Adrenal gland (tissue), 12 donors: Measurements from ENCODE around the gene ABHD15. TPM values are rescaled to one million over a fixed set of nuclear protein-coding genes. Genes with fewer than 3 reads are reported as not detected.

Experiments used
- DNase-seq, 7 donors: peaks; one replicate each; pipeline ENCODE4 v3.0.0-alpha.2; 2019 to 2020
- H3K27ac ChIP-seq, 5 donors: fragments of 200-600 bp; sonication (generic) in 4 of 5; 1 replicate in 3 of 5; 2 replicates in 2 of 5; pipeline versions ENCODE4 v1.5.1 to v1.8.0; 2016 to 2020; ENCODE audit warnings: mild to moderate bottlenecking in 1 of 5
- H3K27me3 ChIP-seq: fragments of 200-600 bp; 2 replicates; pipeline ENCODE4 v1.8.0; 2021
- H3K36me3 ChIP-seq, 2 donors: fragments of 200-600 bp; replicated peaks in 1 of 2; 1 replicate in 1 of 2; 2 replicates in 1 of 2; pipeline versions ENCODE4 v1.5.1 to v1.8.0; 2018 to 2022
- H3K4me1 ChIP-seq, 2 donors: fragments of 200-600 bp; replicated peaks in 1 of 2; 1 replicate in 1 of 2; 2 replicates in 1 of 2; pipeline versions ENCODE4 v1.5.1 to v1.8.0; 2018 to 2021
- H3K4me3 ChIP-seq, 4 donors: fragments of 200-600 bp; sonication (generic) in 3 of 4; one replicate each; pipeline ENCODE4 v1.5.1; 2016 to 2018
- H3K9me3 ChIP-seq, 3 donors: fragments of 200-600 bp; sonication (generic) in 1 of 3; replicated peaks in 1 of 3; 1 replicate in 2 of 3; 2 replicates in 1 of 3; pipeline versions ENCODE4 v1.5.1 to v1.8.0; 2016 to 2021
- CTCF ChIP-seq, 6 experiments: fragments of 450-650 bp in 4 of 6; fragments of 200-600 bp in 2 of 6; sonication (generic) in 1 of 6; IDR thresholded peaks; 1 replicate in 5 of 6; 2 replicates in 1 of 6; pipeline versions ENCODE4 v1.5.1 to v1.8.0; 2016 to 2021; ENCODE audit warnings: antibody characterized with exemption in 6 of 6, mild to moderate bottlenecking in 2 of 6, moderate library complexity in 1 of 6
- POLR2A ChIP-seq, 2 donors: fragments of 450-650 bp; IDR thresholded peaks; one replicate each; pipeline ENCODE4 v1.6.1; 2017; ENCODE audit warnings: antibody characterized with exemption in 2 of 2, mild to moderate bottlenecking in 2 of 2, moderate library complexity in 1 of 2
- WGBS, 4 donors: extraction: QIAGEN DNeasy Blood & Tissue Kit in 2 of 4; methylation state at CpG; one replicate each; pipeline versions ENCODE4 v1.1.5 to v1.1.7; 2013 to 2017; 5-methylcytosine and 5-hydroxymethylcytosine counted together
- intact Hi-C, 2 donors: fragments of 100-400 bp; cut with DNase I; formaldehyde crosslinking; loops; one replicate each; pipeline versions ENCODE4 v1.14.1 to v1.15.0; 2022 to 2023
- polyA plus RNA-seq, 3 donors: library from polyadenylated mRNA; stranded (reverse); fragments of 200-250 nt in 2 of 3; fragments of 350-450 nt in 1 of 3; fragmentation: Illumina TruSeq in 1 of 3; extraction: RNeasy Lipid Tissue Mini Kit (QIAGEN cat#74804) in 1 of 3; gene quantifications; one replicate each; pipeline ENCODE4 v1.2.3, GENCODE V29; 2013 to 2014
- total RNA-seq, 9 donors: library from RNA; depleted of rRNA in 4 of 9; stranded (reverse); fragments of >200 nt in 4 of 9; fragments of 120-200 nt in 1 of 9; fragmentation: NEBNext Ultra II Directional in 1 of 9; extraction: Animal tissue kit (Norgen Biotek cat#: 25700) in 1 of 9; gene quantifications; one replicate each; pipeline versions ENCODE4 v1.1.0 to v1.2.4, GENCODE V29; 2013 to 2023
- donor health status: healthy with polysubstance abuse.
- donor health status: Bipolar disorder and iron deficiency.
- donor health status: DM: yes; HTN: yes; CAD: no.
- donor health status: DM: no; HTN: no; CAD: no.
- donor health status: DM: no; HTN: no; CAD: no.
- donor health status: DM: yes; HTN: yes; CAD: no.

The ABHD15 gene
- total and polyA plus RNA-seq, 12 donors, result 2.9 to 11.1 (median 6.2) TPM

- Histone ChIP-seq H3K36me3 (peaks cover 0 to 15% of the 10 kb centered on the region in 2 donors), H3K9me3 (no peaks in the 10 kb centered on the region), H3K4me1 (peaks cover 15 to 24% of the 10 kb centered on the region in 2 donors), H3K4me3 (peak overlapping the region in 1 of 4 donors; percentile 26), H3K27ac (peak overlapping the region in 3 of 5 donors; percentile 16 to 73 (median 60)), H3K27me3 (no peaks in the 10 kb centered on the region)
- WGBS, 4 donors, result 64 to 80% (median 73%) methylated on average over 5 to 8 of the region's 8 CpGs
- TF ChIP-seq POLR2A (IDR thresholded peaks at IDR 0.05) (peak in 1 of 2 donors; percentile 36), CTCF (IDR thresholded peaks at IDR 0.05) (no peak)
- peak in 3 of 7 donors; percentile 18 to 28 (median 23) for DNase-seq
- intact Hi-C loops, result no loop called here
Observed at GRCh38 chr17:29585080-29585751, 18.4 kb upstream of the ABHD15 start.

DNA sequence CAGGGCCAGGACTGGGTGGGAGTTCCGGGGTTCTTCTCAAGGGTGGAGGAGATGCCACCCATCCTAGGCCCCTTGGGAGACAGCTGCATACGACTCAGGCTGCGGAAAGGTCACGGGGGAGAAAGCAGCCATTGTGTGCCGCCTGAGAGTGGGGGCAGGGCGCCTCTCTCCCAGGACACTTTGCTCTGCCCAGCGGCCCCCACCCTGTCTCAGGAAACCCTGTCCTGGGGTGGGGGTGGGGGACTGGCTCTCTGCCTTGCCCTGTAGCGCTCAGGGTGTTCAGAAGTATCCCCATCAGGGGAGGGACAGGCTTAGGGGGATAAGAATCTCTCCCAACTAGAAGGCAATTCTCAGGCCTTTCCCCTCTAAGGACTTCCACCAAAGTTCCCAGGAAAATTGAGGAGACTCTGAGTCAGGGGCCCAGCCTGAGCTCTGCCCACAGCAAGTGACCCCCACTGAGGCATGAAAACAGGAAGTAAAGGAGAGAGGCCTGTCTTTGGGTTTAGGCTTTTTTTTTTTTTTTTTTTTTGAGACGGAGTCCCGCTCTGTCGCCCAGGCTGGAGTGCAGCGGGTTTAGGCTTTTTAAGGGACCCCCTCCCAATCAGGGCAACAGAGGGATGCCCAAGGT is 17.7 kb upstream of the ABHD15 start:
- TF ChIP-seq CTCF (IDR thresholded peaks at IDR 0.05), result no peak
- TF ChIP-seq POLR2A (IDR thresholded peaks at IDR 0.05), result no peak
- Histone ChIP-seq H3K27me3 (no peaks in the 10 kb centered on the region), H3K4me1 (peaks cover 9 to 18% of the 10 kb centered on the region in 2 donors), H3K9me3 (no peaks in the 10 kb centered on the region), H3K4me3 (no peak overlapping the region), H3K36me3 (peaks cover 0 to 17% of the 10 kb centered on the region in 2 donors), H3K27ac (peak overlapping the region in 2 of 5 donors; percentile 60 to 73)
- peak in 3 of 7 donors; percentile 14 to 18 (median 17) for DNase-seq
- 77 to 91% (median 87%) methylated on average over 9 to 12 of the region's 12 CpGs for WGBS, 4 donors
- intact Hi-C loops, result loop anchor here in 1 of 2 donors (5.0 kb wide), 1 partner anchor 33 kb away; no protein-coding TSS in a partner anchor

DNA sequence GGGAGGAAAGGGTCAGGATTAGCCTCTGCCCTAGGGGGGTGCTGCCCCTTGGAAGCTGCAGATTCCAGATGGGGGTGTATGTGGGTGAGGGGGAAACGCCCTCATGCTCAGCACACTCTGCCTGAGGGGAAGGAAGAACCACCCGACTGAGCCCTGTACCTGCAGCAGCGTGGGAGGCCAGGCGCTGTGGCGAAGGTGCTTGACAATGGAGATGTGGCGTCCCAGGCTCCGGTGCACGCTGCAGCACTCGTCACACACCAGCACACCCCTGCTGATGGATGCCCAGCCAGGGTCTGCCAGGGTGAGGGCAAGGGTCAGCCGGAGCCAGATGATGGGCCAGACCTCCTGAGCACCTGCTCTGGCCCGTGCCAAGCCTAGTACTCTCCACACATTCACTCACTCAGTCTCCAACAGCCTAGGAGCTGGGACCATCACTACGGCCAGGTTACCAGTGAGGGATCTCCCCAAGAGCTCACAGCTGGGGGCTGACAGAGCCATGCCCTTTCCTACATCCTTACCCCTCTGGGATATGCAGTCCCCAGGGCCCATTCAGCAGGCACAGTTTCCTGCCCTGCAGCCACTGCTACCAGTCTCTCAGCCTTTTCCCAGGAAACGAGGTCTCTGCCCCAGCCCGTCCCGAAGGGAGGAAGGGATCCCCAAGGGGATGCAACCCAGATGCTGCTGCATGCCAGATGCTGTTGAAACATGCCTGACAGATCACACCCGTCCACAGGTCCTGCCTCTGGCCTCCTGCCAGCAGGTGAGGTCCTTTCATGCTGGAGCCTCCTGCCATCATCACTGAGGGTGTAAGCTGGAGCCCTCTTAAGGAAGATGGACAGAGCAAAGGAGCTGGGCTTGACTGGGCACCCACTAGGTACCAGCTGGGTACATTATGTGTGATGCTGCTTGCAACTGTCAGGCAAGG is 16.7 kb upstream of the ABHD15 start:
- H3K4me3 ChIP-seq, result no peak overlapping the region
- 79 to 92% (median 90%) methylated on average over 7 to 16 of the region's 16 CpGs for WGBS, 4 donors
- no peak overlapping the region for H3K27ac ChIP-seq
- H3K9me3 ChIP-seq, result no peaks in the 10 kb centered on the region
- peak in 3 of 7 donors; percentile 14 to 28 (median 21) for DNase-seq
- H3K27me3 ChIP-seq, result no peaks in the 10 kb centered on the region
- no peak for TF ChIP-seq POLR2A (IDR thresholded peaks at IDR 0.05)
- TF ChIP-seq CTCF (IDR thresholded peaks at IDR 0.05), result no peak
- peaks cover 0 to 20% of the 10 kb centered on the region in 2 donors for H3K36me3 ChIP-seq
- peaks cover 8 to 17% of the 10 kb centered on the region in 2 donors for H3K4me1 ChIP-seq
- intact Hi-C loops, result loop anchor here in 1 of 2 donors (5.0 kb wide), 1 partner anchor 34 kb away; no protein-coding TSS in a partner anchor
